KMS-11 (cell line): ENCODE results near the gene NDUFB5.

Experiments used
- H2AFZ ChIP-seq: fragments of 200-600 bp; sonication (generic); 2 replicates; pipeline ENCODE4 v1.6.1; 2016; ENCODE audit warnings: antibody characterized with exemption, mixed run types, low read depth
- H3K27ac ChIP-seq: fragments of 200-600 bp; sonication (generic); 2 replicates; pipeline ENCODE4 v1.6.1; 2016; ENCODE audit warnings: mild to moderate bottlenecking, mixed run types
- H3K27me3 ChIP-seq: fragments of 200-600 bp; sonication (generic); 2 replicates; pipeline ENCODE4 v1.6.1; 2017; ENCODE audit warnings: mild to moderate bottlenecking, low read depth, mixed run types, moderate library complexity; ENCODE audit not compliant: insufficient read depth
- H3K36me3 ChIP-seq: fragments of 200-600 bp; sonication (generic); 2 replicates; pipeline ENCODE4 v1.6.1; 2017; ENCODE audit warnings: mild to moderate bottlenecking, mixed run types; ENCODE audit not compliant: insufficient read depth
- H3K4me1 ChIP-seq: fragments of 200-600 bp; sonication (generic); 2 replicates; pipeline ENCODE4 v1.6.1; 2016; ENCODE audit warnings: mild to moderate bottlenecking, low read depth, mixed run types; ENCODE audit not compliant: poor library complexity, severe bottlenecking
- H3K4me2 ChIP-seq: fragments of 200-600 bp; sonication (generic); 2 replicates; pipeline ENCODE4 v1.7.0; 2016; ENCODE audit warnings: mild to moderate bottlenecking, mixed run types
- H3K4me3 ChIP-seq: fragments of 200-600 bp; sonication (generic); IDR thresholded peaks from 2 replicates; pipeline ENCODE4 v1.6.1; 2017; ENCODE audit warnings: low read depth, low read length, mixed read lengths; ENCODE audit not compliant: insufficient read depth
- H3K79me2 ChIP-seq: fragments of 200-600 bp; sonication (generic); 2 replicates; pipeline ENCODE4 v1.6.1; 2016; ENCODE audit warnings: low read depth, mixed run types; ENCODE audit not compliant: insufficient read depth
- H3K9ac ChIP-seq: fragments of 200-600 bp; sonication (generic); 2 replicates; pipeline ENCODE4 v1.6.1; 2016; ENCODE audit warnings: mild to moderate bottlenecking, mixed run types
- H4K20me1 ChIP-seq: fragments of 200-600 bp; sonication (generic); 2 replicates; pipeline ENCODE4 v1.6.1; 2016; ENCODE audit warnings: mild to moderate bottlenecking, mixed run types; ENCODE audit not compliant: insufficient read depth
- TF ChIP-seq, protein P1 (sequence below): fragments of 200-600 bp; sonication (generic); conservative IDR thresholded peaks from 2 replicates; pipeline ENCODE4 v1.6.1; 2017; ENCODE audit warnings: low read depth, mild to moderate bottlenecking, antibody characterized with exemption, low read length, moderate library complexity, mixed read lengths

Gene NDUFB5

DNA sequence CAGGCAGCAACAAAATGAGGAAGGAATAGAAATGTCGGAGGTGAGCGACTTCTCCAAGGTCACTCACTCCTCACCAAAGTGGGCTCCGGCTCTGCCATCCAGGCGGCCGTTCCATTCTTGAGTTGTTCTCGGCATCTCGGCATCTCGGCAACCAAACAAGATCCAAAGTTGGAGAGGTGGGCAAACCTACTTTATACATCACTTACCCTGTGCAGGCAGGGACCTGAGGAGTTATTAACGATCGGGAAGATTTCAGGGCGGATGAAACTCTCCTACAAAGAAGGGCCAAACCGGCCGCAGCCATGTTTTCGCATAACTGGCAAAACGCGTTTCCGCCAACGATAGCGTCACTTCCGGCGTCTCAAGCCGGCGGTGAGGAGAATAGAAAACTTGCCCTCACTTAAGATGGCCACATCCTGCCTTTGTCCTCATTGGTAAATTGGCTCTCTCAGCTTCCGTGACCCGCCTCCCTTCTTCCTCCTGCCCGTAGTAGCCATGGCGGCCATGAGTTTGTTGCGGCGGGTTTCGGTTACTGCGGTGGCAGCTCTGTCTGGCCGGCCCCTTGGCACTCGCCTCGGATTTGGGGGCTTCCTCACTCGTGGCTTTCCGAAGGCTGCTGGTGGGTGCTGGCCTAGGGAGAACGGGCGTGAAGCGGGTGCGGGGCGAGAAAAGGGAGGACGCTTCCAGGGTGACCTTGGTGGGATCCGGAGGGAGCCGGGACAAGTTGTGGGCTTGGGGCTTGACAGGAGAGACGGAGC is at the start of gene NDUFB5, which contains the start of gene MRPL47:
Gene NDUFB5, plus strand, starts transcription at position 474 of the 758 bp plus-strand sequence. Its CDS starts 22 bp downstream, at position 496.
Gene MRPL47, minus strand, starts transcription at position 318 of the 758 bp plus-strand sequence. Its CDS starts 14 bp downstream, at position 304.
- Histone ChIP-seq H3K27ac (peak within 1 kb of the TSS; percentile 79), H3K27me3 (no peaks in the 10 kb centered on the region), H3K4me3 (peak within 1 kb of the TSS; percentile 87), H3K4me1 (peaks cover 25% of the 10 kb centered on the region), H3K36me3 (no peaks in the 10 kb centered on the region), H2AFZ (peak within 1 kb of the TSS; percentile 60), H3K4me2 (peak within 1 kb of the TSS; percentile 93), H4K20me1 (no peaks in the 10 kb centered on the region), H3K9ac (peak within 1 kb of the TSS; percentile 93), H3K79me2 (peaks cover 53% of the 10 kb centered on the region)
- TF ChIP-seq, protein P1, sequence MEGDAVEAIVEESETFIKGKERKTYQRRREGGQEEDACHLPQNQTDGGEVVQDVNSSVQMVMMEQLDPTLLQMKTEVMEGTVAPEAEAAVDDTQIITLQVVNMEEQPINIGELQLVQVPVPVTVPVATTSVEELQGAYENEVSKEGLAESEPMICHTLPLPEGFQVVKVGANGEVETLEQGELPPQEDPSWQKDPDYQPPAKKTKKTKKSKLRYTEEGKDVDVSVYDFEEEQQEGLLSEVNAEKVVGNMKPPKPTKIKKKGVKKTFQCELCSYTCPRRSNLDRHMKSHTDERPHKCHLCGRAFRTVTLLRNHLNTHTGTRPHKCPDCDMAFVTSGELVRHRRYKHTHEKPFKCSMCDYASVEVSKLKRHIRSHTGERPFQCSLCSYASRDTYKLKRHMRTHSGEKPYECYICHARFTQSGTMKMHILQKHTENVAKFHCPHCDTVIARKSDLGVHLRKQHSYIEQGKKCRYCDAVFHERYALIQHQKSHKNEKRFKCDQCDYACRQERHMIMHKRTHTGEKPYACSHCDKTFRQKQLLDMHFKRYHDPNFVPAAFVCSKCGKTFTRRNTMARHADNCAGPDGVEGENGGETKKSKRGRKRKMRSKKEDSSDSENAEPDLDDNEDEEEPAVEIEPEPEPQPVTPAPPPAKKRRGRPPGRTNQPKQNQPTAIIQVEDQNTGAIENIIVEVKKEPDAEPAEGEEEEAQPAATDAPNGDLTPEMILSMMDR = no peak

DNA sequence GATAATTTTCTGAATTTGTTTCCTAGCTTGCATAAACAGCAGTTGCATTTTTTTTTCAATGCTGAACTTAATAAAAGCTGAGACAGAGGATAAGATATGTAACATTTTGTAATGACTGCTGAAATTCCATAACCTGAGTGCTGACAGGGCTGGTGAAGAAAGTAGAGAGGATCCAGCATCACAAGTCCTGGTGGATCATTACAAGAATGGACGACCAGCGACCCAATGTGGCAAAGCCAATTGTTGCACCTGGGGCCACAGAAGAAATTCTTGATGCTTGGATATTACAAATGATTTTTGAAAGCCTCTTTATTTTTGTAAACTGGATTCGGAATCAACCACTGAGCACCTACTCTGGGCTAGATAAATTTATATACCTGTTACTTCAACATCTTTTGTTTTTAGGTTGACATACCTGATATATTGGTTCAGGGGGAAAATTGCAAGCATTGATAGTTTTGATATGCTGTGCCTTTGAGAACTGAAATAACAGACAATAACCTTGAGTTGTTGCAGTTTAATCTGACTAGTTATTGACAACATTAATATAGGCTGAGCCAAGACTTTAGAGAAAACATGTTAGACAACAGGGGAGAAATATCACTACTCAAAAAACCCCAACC is 45.7 kb upstream of the NDUFB5 start:
- H3K79me2 ChIP-seq = peaks cover 4% of the 10 kb centered on the region
- no peaks in the 10 kb centered on the region for H3K36me3 ChIP-seq
- H3K9ac ChIP-seq = no peak overlapping the region
- H3K27ac ChIP-seq = no peak overlapping the region
- no peaks in the 10 kb centered on the region for H3K27me3 ChIP-seq
- no peak overlapping the region for H2AFZ ChIP-seq
- H3K4me2 ChIP-seq = no peak overlapping the region
- TF ChIP-seq, protein P1 = peak; percentile 83
- peaks cover 6% of the 10 kb centered on the region for H3K4me1 ChIP-seq
- H4K20me1 ChIP-seq = no peaks in the 10 kb centered on the region
- H3K4me3 ChIP-seq = no peak overlapping the region

DNA sequence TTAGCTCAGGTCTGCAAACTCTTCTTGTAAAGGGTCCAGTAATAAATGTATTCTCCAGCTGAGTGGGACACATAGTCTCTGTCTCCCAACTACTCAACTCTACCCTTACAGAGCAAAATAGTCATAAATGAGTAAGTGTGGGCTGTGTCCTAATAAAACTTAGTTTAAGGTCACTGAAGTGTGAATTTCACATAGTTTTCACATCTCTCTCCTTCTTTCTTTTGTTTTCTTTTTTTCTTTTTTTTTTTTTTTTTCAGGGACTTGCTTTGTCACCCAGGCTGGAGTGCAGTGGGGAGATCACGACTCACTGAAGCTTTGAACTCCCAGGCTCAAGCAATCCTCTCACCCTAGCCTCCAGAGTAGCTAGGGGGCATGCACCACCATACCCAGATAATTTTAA is 43.8 kb upstream of the NDUFB5 start:
- Histone ChIP-seq H3K4me3 (no peak overlapping the region), H4K20me1 (no peaks in the 10 kb centered on the region), H3K4me1 (peaks cover 25% of the 10 kb centered on the region), H3K79me2 (peaks cover 22% of the 10 kb centered on the region), H3K36me3 (no peaks in the 10 kb centered on the region), H3K27ac (no peak overlapping the region), H2AFZ (no peak overlapping the region), H3K9ac (no peak overlapping the region), H3K27me3 (no peaks in the 10 kb centered on the region), H3K4me2 (no peak overlapping the region)
- TF ChIP-seq, protein P1 = no peak

DNA sequence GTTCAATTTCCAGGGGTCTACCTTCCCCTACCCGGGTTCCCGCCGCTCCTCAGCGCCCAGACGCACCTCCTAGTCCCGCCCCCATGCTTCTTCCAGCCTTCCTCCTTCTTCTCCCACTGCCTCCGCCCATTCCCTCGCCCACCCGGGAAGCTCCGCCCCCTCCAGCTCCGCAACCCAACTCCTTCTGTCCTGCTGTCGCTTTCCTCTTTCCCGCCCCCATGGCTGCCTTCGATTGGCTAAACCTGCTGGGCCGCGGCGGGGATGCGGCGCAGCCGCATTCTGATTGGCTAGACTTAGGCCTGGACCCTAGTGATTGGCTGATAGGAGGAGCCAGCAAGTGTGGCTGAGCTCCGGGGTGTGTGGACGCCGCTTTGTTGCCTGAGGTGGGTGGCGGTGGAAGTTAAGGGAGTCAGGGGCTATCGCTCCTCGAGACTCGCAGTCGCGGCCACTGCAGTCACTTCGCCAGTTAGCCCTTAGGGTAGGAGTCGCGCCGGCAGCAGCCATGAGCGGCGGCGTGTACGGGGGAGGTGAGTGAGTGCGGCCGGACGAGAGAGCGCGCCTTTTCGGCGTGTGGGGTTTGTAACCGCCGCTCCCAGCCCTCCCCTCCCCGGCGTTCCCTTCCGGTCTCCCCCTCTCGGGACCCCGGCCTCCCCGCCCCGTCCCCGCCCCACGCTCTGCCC is 41.9 kb upstream of the NDUFB5 start, which contains the start of gene ACTL6A:
Gene ACTL6A, plus strand, starts transcription at position 336 of the 680 bp plus-strand sequence. Its CDS starts 167 bp downstream, at position 503.
- Histone ChIP-seq H2AFZ (peak within 1 kb of the TSS; percentile 90), H3K36me3 (no peaks in the 10 kb centered on the region), H4K20me1 (no peaks in the 10 kb centered on the region; the same call in 1 of the 2 replicates), H3K4me2 (peak within 1 kb of the TSS; percentile 81), H3K27me3 (no peaks in the 10 kb centered on the region), H3K4me3 (peak within 1 kb of the TSS; percentile 86), H3K9ac (peak within 1 kb of the TSS; percentile 86), H3K4me1 (peaks cover 29% of the 10 kb centered on the region), H3K27ac (peak within 1 kb of the TSS; percentile 80), H3K79me2 (peaks cover 42% of the 10 kb centered on the region)
- TF ChIP-seq, protein P1 = no peak
